C4-2B (cell line): ENCODE results near the gene SOX8.

Experiments
- H3K27ac ChIP-seq: fragments of 450-650 bp; 2 replicates; pipeline ENCODE4 v1.5.1; 2017
- ZFX ChIP-seq: fragments of 450-650 bp; IDR thresholded peaks from 2 replicates; pipeline ENCODE4 v1.6.1; 2017
- TF ChIP-seq, protein P1 (sequence below): fragments of 450-650 bp; conservative IDR thresholded peaks from 2 replicates; pipeline ENCODE4 v1.5.1; 2017; ENCODE audit warnings: mild to moderate bottlenecking

The SOX8 gene

DNA sequence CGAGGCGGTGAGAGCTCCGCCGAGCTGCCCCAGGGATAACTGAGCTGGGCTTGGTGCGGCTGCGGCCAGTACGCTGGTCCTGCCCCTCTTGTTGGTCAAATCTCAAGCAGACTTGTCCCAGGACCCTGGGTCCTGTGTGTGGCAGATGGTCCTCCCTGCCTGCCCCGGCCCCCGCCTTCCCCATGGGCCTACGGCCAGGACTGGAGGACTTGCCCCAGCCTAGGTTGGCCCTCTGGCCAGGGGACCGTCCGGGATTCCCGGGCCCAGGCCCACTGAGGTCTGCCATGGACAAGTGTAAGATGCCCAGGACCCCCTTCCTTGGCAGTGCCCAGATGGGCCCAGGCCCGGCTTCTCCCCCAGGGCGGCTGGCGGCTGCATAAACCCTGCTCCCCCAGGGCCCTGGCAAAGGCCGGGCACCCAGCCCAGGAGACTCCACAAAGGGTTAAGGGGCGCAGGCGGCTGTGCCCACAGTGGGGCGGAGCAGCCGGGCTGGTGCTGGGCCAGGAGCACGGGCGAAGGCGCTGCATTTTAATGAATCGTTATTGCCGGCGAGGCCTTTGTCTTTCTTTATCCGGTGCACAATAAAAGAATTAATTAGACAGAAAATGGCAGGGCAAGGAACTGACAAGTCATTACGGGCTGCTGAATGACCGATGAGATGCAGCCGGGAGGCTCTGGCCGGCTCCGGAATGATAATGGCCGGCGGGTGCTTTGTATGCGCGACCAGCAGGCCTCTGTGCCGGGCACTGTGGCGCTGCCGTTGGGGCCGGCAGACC, 9.1 kb downstream of the SOX8 start:
- H3K27ac ChIP-seq = no peak overlapping the region
- TF ChIP-seq ZFX = no peak
- TF ChIP-seq, protein P1, sequence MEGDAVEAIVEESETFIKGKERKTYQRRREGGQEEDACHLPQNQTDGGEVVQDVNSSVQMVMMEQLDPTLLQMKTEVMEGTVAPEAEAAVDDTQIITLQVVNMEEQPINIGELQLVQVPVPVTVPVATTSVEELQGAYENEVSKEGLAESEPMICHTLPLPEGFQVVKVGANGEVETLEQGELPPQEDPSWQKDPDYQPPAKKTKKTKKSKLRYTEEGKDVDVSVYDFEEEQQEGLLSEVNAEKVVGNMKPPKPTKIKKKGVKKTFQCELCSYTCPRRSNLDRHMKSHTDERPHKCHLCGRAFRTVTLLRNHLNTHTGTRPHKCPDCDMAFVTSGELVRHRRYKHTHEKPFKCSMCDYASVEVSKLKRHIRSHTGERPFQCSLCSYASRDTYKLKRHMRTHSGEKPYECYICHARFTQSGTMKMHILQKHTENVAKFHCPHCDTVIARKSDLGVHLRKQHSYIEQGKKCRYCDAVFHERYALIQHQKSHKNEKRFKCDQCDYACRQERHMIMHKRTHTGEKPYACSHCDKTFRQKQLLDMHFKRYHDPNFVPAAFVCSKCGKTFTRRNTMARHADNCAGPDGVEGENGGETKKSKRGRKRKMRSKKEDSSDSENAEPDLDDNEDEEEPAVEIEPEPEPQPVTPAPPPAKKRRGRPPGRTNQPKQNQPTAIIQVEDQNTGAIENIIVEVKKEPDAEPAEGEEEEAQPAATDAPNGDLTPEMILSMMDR = no peak

DNA sequence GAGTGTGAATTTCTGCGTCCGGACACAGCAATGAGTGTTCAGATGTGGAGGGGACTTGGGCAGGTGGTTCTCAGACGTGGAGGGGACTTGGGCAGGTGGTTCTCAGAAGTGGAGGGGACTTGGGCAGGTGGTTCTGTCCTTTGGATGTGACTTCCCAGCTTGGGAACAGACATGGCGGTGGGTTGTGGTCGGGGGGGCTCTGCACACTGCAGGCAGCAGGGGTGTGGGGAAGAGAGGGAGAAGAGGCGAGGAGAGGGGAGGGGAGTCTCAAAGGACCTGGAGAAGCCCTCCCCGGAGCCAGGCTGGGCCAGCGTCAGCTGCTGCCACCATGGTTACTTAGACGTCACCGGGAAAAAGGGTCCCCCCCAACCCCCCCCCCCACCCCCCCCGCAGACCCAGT, 9.8 kb downstream of the SOX8 start:
- H3K27ac ChIP-seq = no peak overlapping the region
- TF ChIP-seq ZFX = no peak
- TF ChIP-seq, protein P1 = no peak

DNA sequence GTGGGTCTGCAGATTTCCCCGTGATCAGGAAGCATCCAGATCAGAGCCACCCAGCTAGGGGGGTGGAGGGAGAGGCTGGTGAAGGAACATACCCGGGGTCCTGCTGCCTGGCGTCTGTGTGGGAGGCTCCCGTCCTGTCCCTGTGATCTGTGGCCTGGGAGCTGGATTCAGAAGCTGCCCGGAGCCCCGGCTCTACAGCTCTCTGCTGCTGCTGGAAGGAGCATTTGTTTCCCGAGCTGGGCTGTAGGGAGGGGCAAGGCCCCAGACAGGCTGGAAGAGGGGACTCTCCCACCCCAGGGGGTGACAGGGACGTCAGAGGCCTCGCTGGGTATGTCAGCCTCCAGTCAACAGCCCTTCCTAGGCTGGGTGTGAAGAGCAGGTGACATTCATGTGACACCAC, 10.2 kb downstream of the SOX8 start:
- no peak overlapping the region for H3K27ac ChIP-seq
- TF ChIP-seq, protein P1 = no peak
- no peak for TF ChIP-seq ZFX

DNA sequence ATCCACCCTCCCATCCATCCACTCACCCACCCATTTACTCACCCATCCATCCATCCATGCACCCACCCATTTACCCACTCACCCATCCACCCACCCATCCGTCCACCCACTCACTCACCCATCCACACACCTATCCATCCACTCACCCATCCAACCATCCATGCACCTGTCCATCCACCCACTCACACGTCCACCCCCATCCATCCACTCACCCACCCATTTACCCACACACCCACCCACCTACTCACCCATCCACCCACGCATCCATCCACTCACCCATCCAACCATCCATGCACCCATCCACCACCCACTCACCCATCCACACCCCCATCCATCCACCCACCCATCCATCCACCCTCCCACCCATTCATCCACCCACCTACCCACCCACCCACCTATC, 12.2 kb downstream of the SOX8 start:
- TF ChIP-seq, protein P1 = no peak
- no peak for TF ChIP-seq ZFX
- no peak overlapping the region for H3K27ac ChIP-seq

DNA sequence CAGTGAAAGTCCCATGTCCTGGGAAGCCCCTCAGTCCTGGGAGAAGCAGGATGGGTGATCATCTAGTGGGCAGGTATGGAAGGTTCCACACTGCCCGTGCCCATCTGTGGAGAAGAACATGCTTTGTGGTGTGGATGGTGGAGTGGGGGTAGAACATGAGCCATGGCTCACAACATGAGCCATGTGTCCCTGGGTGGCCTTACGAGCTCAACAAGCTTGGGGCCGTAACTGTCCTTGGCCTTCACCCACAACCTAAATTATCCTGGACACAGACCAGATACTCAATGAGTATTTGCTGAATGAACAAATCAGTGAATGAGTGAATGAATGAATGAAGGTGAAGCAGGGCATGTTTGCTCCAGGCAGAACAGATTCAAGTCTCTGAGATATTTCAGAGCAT, 13.5 kb downstream of the SOX8 start:
- H3K27ac ChIP-seq = no peak overlapping the region
- TF ChIP-seq, protein P1 = no peak
- no peak for TF ChIP-seq ZFX

DNA sequence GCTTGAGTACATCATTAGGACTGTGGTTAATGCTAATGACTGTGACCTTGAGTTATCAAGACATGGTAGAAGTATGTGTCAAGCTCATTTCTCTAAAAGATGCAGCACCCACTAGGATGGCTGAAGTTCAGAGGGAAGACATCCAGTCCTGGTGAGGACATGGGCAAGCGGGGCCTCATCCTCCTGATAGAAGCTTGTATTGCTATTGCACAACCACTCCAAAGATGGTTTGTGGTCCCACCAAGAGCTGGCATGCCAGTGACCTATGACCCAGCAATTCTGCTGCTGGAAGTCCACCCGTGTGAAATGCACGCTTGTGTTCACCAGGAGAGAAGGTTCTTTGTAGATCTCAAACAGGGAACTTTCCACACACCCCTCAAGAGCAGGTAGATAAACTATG, 14.2 kb downstream of the SOX8 start:
- no peak overlapping the region for H3K27ac ChIP-seq
- TF ChIP-seq, protein P1 = no peak
- TF ChIP-seq ZFX = no peak

DNA sequence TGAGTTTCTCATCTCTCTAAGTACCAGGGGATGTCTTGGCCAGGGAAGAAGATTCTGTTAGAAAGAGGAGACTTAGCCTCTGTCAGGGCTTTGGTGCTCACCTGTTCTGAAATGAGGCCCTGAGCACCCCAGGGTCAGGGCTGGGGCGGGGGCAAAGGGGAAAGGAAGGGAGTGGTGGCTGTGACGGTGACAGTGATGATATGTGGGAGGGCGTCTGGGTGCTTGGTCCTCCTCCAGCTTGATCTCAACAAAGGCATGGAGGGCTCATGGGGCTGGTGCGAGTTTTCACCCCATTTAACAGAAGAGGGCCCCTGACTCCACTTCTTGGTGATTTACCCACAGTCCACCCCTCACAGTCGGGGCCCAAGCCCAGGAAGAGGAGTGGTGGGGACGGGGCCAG, 15.1 kb downstream of the SOX8 start:
- TF ChIP-seq, protein P1 = no peak
- no peak for TF ChIP-seq ZFX
- H3K27ac ChIP-seq = no peak overlapping the region
